HCT116 (cell line): ENCODE results near the gene ZNRF3. TPM values are rescaled to one million over a fixed set of nuclear protein-coding genes. Genes with fewer than 3 reads are reported as not detected.

Experiments
- CTCF ChIP-seq, 3 experiments: fragments of 200-600 bp in 1 of 3; sonication (generic) in 1 of 3; IDR thresholded peaks in 2 of 3; conservative IDR thresholded peaks in 1 of 3; 2 replicates each; pipeline ENCODE4 v1.5.1; 2012 to 2017; ENCODE audit warnings: low read depth in 2 of 3, low read length in 2 of 3, antibody characterized with exemption in 1 of 3, borderline replicate concordance in 1 of 3, control low read depth in 1 of 3, mild to moderate bottlenecking in 1 of 3, mixed read lengths in 1 of 3, mixed run types in 1 of 3, moderate library complexity in 1 of 3; ENCODE audit not compliant: insufficient read depth in 1 of 3
- ELF1 ChIP-seq: IDR thresholded peaks from 2 replicates; pipeline ENCODE4 v1.6.1; 2012; ENCODE audit warnings: low read depth, borderline replicate concordance
- EZH2phosphoT487 ChIP-seq: fragments of 200-600 bp; IDR thresholded peaks from 2 replicates; pipeline ENCODE4 v1.6.1; 2018; ENCODE audit warnings: antibody characterized with exemption, borderline replicate concordance
- POLR2A ChIP-seq: IDR thresholded peaks from 2 replicates; pipeline ENCODE4 v1.7.0; 2011; ENCODE audit warnings: borderline replicate concordance; ENCODE audit not compliant: insufficient read depth, insufficient read length; ENCODE audit errors: extremely low read depth
- RAD21 ChIP-seq: IDR thresholded peaks from 2 replicates; pipeline ENCODE4 v1.6.1; 2012; ENCODE audit warnings: low read depth, mild to moderate bottlenecking
- TCF7L2 ChIP-seq: IDR thresholded peaks from 2 replicates; pipeline ENCODE4 v1.7.0; 2011; ENCODE audit warnings: borderline replicate concordance, inconsistent platforms; ENCODE audit not compliant: insufficient read depth, insufficient read length; ENCODE audit errors: extremely low read depth
- YY1 ChIP-seq: IDR thresholded peaks from 2 replicates; pipeline ENCODE4 v1.6.1; 2011; ENCODE audit warnings: low read length, low read depth, moderate library complexity, mild to moderate bottlenecking; ENCODE audit not compliant: insufficient replicate concordance; ENCODE audit errors: extremely low read depth
- total RNA-seq: library from RNA; stranded (reverse); gene quantifications from one replicate; pipeline ENCODE4 v1.2.1, GENCODE V29; 2021; ENCODE audit not compliant: unreplicated experiment
- TF ChIP-seq, protein P1 (sequence below): IDR thresholded peaks from 2 replicates; pipeline ENCODE4 v1.6.1; 2012; ENCODE audit warnings: low read depth

The ZNRF3 gene
- total RNA-seq, 1 experiment from 2014 or later, result 12.2 TPM

- TF ChIP-seq, protein P1, sequence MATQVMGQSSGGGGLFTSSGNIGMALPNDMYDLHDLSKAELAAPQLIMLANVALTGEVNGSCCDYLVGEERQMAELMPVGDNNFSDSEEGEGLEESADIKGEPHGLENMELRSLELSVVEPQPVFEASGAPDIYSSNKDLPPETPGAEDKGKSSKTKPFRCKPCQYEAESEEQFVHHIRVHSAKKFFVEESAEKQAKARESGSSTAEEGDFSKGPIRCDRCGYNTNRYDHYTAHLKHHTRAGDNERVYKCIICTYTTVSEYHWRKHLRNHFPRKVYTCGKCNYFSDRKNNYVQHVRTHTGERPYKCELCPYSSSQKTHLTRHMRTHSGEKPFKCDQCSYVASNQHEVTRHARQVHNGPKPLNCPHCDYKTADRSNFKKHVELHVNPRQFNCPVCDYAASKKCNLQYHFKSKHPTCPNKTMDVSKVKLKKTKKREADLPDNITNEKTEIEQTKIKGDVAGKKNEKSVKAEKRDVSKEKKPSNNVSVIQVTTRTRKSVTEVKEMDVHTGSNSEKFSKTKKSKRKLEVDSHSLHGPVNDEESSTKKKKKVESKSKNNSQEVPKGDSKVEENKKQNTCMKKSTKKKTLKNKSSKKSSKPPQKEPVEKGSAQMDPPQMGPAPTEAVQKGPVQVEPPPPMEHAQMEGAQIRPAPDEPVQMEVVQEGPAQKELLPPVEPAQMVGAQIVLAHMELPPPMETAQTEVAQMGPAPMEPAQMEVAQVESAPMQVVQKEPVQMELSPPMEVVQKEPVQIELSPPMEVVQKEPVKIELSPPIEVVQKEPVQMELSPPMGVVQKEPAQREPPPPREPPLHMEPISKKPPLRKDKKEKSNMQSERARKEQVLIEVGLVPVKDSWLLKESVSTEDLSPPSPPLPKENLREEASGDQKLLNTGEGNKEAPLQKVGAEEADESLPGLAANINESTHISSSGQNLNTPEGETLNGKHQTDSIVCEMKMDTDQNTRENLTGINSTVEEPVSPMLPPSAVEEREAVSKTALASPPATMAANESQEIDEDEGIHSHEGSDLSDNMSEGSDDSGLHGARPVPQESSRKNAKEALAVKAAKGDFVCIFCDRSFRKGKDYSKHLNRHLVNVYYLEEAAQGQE, result no peak
- no peak for TF ChIP-seq CTCF (IDR thresholded peaks at IDR 0.05 in 2 of 3, conservative IDR thresholded peaks at IDR 0.05 in 1 of 3; ENCODE audit: borderline replicate concordance in 1 of 3, insufficient read depth in 1 of 3, low read depth in 2 of 3, low read length in 2 of 3)
- no peak for TF ChIP-seq EZH2phosphoT487
- no peak for TF ChIP-seq YY1
- no peak for TF ChIP-seq TCF7L2
- no peak for TF ChIP-seq RAD21
- TF ChIP-seq POLR2A, result no peak
- no peak for TF ChIP-seq ELF1
Measured at GRCh38 chr22:28981818-28982499, 98.6 kb downstream of the ZNRF3 start (continued).
